ENCODE results near the gene RACGAP1. TPM values are rescaled to one million over a fixed set of nuclear protein-coding genes. Genes with fewer than 3 reads are reported as not detected.

The RACGAP1 gene
- total and polyA plus RNA-seq, 8 donors = 20.7 to 79.4 (median 43.4) TPM

DNA sequence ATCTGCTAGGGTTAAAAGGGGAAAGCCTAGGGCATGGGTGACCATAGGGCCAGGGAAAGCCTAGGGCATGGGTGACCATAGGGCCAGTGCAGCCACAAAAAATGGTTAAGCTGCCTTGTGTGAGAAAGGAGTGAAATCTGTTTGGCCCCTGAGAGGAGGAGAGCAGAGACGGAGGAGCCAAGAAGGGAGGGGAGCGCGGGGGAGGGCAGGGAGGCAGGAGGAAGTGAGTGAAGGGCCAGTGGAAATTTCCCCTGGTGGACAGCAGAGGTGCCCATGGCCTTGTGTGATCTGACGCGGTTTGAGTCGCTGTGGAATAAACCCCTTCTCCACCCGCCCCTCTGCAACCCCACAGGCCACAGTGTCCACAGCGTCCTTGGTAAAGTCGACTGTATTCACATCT, 53.2 kb downstream of the RACGAP1 start:
- Histone ChIP-seq H3K4me3 (no peak overlapping the region), H3K36me3 (no peaks in the 10 kb centered on the region), H3K9me3 (no peaks in the 10 kb centered on the region), H3K4me1 (peaks cover 5 to 15% of the 10 kb centered on the region in 2 donors), H3K27me3 (peaks cover 0 to 49% of the 10 kb centered on the region in 2 donors), H3K27ac (no peak overlapping the region)
- intact Hi-C loops (cut with DNase I) = loop anchor here in 1 of 2 donors (5.0 kb wide), 1 partner anchor 90 kb away; no protein-coding TSS in a partner anchor
- no peak for ATAC-seq
- TF ChIP-seq, protein P1, sequence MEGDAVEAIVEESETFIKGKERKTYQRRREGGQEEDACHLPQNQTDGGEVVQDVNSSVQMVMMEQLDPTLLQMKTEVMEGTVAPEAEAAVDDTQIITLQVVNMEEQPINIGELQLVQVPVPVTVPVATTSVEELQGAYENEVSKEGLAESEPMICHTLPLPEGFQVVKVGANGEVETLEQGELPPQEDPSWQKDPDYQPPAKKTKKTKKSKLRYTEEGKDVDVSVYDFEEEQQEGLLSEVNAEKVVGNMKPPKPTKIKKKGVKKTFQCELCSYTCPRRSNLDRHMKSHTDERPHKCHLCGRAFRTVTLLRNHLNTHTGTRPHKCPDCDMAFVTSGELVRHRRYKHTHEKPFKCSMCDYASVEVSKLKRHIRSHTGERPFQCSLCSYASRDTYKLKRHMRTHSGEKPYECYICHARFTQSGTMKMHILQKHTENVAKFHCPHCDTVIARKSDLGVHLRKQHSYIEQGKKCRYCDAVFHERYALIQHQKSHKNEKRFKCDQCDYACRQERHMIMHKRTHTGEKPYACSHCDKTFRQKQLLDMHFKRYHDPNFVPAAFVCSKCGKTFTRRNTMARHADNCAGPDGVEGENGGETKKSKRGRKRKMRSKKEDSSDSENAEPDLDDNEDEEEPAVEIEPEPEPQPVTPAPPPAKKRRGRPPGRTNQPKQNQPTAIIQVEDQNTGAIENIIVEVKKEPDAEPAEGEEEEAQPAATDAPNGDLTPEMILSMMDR (IDR thresholded peaks at IDR 0.05) = no peak
- no peak for DNase-seq

DNA sequence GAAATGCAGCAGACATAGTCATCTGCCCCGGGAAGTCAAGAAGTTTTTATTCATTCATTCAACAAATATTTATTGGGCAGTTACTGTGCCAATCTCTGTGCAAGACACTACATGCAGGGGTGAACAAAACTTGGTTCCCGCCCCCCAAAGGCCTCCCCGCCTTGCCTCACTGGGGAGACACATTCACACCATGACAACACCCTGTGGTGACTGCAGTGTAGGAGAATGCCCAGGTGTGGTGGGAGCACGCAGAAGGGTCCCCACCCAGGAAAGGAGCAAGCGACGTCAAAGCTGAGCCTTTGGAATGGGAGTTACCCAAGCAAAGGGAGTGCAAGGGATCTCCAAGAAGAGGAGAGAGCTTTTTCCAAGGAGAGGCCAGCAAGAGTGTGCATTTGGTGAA, 54.2 kb downstream of the RACGAP1 start:
- H3K4me1 ChIP-seq = peaks cover 8 to 21% of the 10 kb centered on the region in 2 donors
- no peaks in the 10 kb centered on the region for H3K36me3 ChIP-seq
- DNase-seq (no peak), ATAC-seq (no peak)
- H3K27me3 ChIP-seq = peaks cover 0 to 59% of the 10 kb centered on the region in 2 donors
- H3K27ac ChIP-seq = no peak overlapping the region
- H3K4me3 ChIP-seq = no peak overlapping the region
- no peaks in the 10 kb centered on the region for H3K9me3 ChIP-seq
- intact Hi-C loops (cut with DNase I) = loop anchor here in 1 of 2 donors (5.0 kb wide), 1 partner anchor 91 kb away; no protein-coding TSS in a partner anchor
- TF ChIP-seq, protein P1 (IDR thresholded peaks at IDR 0.05) = no peak

DNA sequence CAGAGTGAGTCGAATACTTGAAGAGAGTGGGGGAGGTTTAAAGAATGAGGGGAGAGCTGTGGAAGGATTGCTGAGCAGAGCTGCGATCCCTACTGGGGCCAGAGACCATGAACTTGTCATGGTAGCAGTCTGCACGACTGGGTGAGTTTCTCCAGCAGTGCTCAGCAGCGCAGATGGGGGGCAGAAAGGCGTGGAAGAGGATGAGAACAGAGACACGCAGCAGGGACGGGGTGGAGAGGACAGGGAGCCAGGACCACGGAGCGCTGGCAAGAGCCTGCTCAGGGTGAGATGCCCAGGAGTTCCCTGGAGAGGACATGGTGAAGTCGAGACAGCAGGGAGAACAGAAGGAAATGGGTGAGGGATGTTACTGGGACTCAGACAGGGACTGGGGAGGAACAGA, 54.6 kb downstream of the RACGAP1 start:
- TF ChIP-seq, protein P1 (IDR thresholded peaks at IDR 0.05) = no peak
- ATAC-seq (no peak), DNase-seq (no peak)
- Histone ChIP-seq H3K27me3 (peaks cover 0 to 64% of the 10 kb centered on the region in 2 donors), H3K36me3 (no peaks in the 10 kb centered on the region), H3K9me3 (no peaks in the 10 kb centered on the region), H3K4me3 (no peak overlapping the region), H3K27ac (no peak overlapping the region), H3K4me1 (peaks cover 8 to 21% of the 10 kb centered on the region in 2 donors)
- intact Hi-C loops (cut with DNase I) = loop anchor here in 1 of 2 donors (5.0 kb wide), 1 partner anchor 92 kb away; no protein-coding TSS in a partner anchor

DNA sequence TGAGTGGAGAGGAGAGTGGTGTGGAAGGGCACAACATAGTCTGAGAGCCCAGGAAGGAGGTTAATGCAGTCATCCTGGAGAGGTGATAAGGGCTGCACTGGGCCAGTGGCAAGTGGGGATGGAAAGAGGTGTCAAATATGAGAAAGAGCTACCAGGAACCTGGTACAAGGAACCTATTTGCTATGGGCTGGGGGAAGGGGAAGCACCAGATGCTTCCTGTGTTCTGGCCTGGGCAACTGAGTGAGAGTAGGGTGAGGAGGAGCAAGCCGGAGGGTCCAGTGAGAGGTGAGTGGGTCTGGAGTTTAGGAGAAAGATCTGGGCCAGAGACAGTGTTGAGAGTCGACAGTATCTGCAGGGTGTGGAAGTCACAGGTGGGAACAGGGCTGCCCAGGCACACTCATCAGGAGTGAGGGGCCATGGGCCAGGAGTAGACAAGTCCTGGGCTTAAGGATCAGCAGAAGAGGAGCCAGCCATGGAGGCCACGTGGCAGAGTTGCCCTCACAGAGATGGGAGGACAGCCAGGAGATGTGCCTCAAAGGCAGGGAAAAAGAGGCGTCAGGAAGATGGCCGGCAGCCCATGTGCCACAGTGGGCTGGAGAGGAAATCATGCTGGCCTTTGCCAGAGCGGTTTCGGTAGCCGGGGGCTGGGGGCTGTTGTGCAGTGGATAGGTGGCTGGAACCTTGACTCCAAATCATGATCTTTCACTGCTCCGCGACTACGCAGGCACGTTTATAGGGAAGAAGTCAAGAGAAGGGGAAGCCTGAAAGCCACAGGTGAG, 55.5 kb downstream of the RACGAP1 start:
- Histone ChIP-seq H3K27ac (no peak overlapping the region), H3K9me3 (no peaks in the 10 kb centered on the region), H3K4me3 (no peak overlapping the region), H3K27me3 (peaks cover 0 to 72% of the 10 kb centered on the region in 2 donors), H3K36me3 (no peaks in the 10 kb centered on the region), H3K4me1 (peaks cover 8 to 21% of the 10 kb centered on the region in 2 donors)
- no peak for DNase-seq
- TF ChIP-seq, protein P1 (IDR thresholded peaks at IDR 0.05) = no peak
- intact Hi-C loops (cut with DNase I) = loop anchor here in 1 of 2 donors (5.0 kb wide), 1 partner anchor 92 kb away; no protein-coding TSS in a partner anchor
- ATAC-seq = no peak

DNA sequence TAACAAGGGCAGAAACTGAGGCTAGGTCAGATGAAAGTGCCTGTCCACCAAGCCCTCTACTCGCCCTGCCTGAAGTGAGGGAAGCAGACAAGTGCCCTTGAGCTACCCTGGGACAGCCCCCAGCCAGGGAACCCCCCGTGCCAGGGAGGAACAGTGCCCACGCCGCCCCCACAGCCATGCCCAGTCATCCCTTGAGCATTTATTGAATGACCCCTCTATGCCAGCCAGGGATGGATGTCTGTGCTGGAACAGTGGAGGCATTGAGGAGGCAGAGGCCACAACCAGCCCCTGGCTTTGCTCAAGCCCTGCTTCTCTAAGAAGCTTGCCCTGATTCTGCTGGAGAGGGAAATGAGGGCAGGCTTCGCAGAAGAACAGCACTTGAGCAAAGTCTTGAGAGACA, 56.3 kb downstream of the RACGAP1 start:
- no peak overlapping the region for H3K4me3 ChIP-seq
- TF ChIP-seq, protein P1 (IDR thresholded peaks at IDR 0.05) = no peak
- ATAC-seq = no peak
- DNase-seq = no peak
- intact Hi-C loops (cut with DNase I) = no loop called here
- H3K9me3 ChIP-seq = no peaks in the 10 kb centered on the region
- H3K4me1 ChIP-seq = peaks cover 3 to 18% of the 10 kb centered on the region in 2 donors
- no peaks in the 10 kb centered on the region for H3K36me3 ChIP-seq
- H3K27ac ChIP-seq = no peak overlapping the region
- H3K27me3 ChIP-seq = peaks cover 0 to 80% of the 10 kb centered on the region in 2 donors

All from left lung (tissue), 10 donors.